Duodenal mucosa (tissue), 2 donors: ENCODE data around the gene SAE1.

Experiments
- H3K27ac ChIP-seq: one replicate; pipeline ENCODE4 v1.7.0; 2013; ENCODE audit warnings: low read depth, low read length
- H3K27me3 ChIP-seq, 2 donors: one replicate each; pipeline ENCODE4 v1.7.0; 2013; ENCODE audit warnings: low read length in 2 of 2, control low read depth in 1 of 2; ENCODE audit not compliant: insufficient read depth in 2 of 2, control insufficient read depth in 1 of 2
- H3K36me3 ChIP-seq, 2 donors: one replicate each; pipeline ENCODE4 v1.7.0; 2013; ENCODE audit warnings: low read length in 2 of 2, control low read depth in 1 of 2; ENCODE audit not compliant: insufficient read depth in 2 of 2, control insufficient read depth in 1 of 2
- H3K4me1 ChIP-seq, 2 donors: one replicate each; pipeline ENCODE4 v1.7.0; 2013; ENCODE audit warnings: low read length in 2 of 2, control low read depth in 1 of 2; ENCODE audit not compliant: insufficient read depth in 2 of 2, control insufficient read depth in 1 of 2
- H3K4me3 ChIP-seq, 2 donors: one replicate each; pipeline ENCODE4 v1.7.0; 2013; ENCODE audit warnings: low read length in 2 of 2, low read depth in 1 of 2
- H3K9ac ChIP-seq, 2 donors: one replicate each; pipeline ENCODE4 v1.7.0; 2013; ENCODE audit warnings: low read length in 2 of 2, low read depth in 1 of 2
- H3K9me3 ChIP-seq, 2 donors: one replicate each; pipeline ENCODE4 v1.7.0; 2013; ENCODE audit warnings: low read length in 2 of 2, control low read depth in 1 of 2; ENCODE audit not compliant: control insufficient read depth in 1 of 2

SAE1 gene

DNA sequence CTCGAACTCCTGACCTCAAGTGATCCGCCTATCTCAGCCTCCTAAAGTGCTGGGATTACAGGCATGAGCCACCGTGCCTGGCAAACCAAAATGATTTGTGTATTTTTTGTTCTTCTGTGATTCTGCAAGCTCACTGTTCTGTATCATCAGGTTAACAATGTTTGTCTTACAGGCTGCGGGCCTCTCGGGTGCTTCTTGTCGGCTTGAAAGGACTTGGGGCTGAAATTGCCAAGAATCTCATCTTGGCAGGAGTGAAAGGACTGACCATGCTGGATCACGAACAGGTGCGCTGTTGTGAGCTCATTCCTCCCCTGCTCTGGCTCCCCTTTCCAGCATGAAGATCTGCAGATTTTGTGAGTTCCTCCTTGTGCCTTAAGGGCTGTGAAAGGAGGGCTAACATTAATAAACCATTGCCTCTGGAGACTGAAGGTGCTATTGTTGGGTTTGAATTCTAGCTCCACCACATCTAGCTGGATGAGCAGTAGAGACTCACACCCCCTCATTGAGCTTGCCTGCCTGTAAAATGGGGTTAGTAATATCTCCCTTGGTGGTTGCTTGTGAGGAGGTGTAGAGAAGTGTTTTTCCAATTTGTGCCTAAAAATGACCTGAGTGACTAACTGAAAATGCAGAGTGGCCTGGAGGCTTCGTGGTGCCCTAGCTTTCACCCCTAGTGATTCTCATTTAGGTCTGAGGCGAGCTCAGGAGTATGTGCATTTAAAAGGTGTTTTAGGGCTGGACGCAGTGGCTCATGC lies 12.9 kb downstream of the SAE1 start:
- H3K9ac ChIP-seq: no peak overlapping the region
- H3K27me3 ChIP-seq: no peaks in the 10 kb centered on the region
- no peak overlapping the region for H3K27ac ChIP-seq
- no peaks in the 10 kb centered on the region for H3K4me1 ChIP-seq
- H3K9me3 ChIP-seq: no peaks in the 10 kb centered on the region
- H3K4me3 ChIP-seq: no peak overlapping the region
- H3K36me3 ChIP-seq: peaks cover 18 to 44% of the 10 kb centered on the region in 2 donors

DNA sequence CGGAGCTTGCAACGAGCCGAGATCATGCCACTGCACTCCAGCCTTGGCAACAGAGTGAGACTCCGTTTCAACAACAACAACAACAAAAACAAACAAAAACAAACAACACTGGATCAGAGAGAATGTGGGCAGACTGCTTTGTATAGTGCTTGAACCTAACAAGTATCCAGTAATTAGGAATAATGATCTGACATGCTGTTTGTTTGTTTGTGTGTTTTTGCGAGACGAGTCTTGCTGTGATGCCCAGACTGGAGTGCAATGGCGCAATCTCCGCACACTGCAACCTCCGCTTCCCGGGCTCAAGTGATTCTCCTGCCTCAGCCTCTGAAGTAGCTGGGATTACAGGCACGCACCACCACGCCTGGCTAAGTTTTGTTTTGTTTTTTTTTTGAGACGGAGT lies 14.0 kb downstream of the SAE1 start:
- no peak overlapping the region for H3K27ac ChIP-seq
- H3K27me3 ChIP-seq: no peaks in the 10 kb centered on the region
- H3K9ac ChIP-seq: no peak overlapping the region
- H3K4me1 ChIP-seq: no peaks in the 10 kb centered on the region
- H3K36me3 ChIP-seq: peaks cover 15 to 44% of the 10 kb centered on the region in 2 donors
- no peaks in the 10 kb centered on the region for H3K9me3 ChIP-seq
- H3K4me3 ChIP-seq: no peak overlapping the region

DNA sequence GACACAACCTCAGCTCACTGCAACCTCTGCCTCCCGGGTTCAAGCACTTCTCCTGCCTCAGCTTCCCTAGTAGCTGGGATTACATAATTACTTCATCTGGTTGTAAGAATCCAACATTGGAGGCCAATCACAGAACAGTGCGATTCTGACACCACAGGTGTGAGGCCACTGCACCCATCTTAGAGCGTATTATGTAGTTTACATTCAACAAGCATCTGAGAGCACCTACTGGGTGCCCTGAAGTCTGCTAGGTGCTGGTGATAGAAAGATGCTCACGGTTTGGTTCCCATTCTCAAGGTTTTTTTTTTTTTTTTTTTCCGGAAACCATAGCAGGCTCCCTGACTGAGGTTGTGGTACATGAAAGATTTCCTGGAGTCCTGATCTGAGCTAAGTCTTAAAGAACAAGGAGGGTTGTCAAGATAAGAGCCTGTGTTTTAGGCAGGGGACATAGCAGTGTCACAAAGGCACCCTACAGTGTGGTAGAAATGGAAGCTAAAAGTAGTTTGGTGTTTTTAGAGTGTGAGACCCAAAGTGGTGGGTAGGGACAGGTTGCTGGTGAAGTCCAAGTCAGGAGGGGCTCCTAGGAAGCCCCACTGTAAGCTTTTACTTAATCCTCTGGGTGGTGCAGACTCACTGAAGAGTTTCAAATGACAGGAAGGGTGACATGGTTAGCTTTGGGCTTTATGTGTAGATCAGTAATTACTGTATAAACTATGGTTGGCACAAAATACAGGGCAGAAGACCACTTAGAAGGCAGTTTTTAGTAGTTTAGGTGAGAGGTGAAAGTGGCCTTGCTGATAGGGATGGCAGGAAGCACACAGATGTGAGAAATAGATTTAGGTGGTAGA lies 15.2 kb downstream of the SAE1 start:
- no peaks in the 10 kb centered on the region for H3K4me1 ChIP-seq
- H3K9ac ChIP-seq: no peak overlapping the region
- no peak overlapping the region for H3K27ac ChIP-seq

DNA sequence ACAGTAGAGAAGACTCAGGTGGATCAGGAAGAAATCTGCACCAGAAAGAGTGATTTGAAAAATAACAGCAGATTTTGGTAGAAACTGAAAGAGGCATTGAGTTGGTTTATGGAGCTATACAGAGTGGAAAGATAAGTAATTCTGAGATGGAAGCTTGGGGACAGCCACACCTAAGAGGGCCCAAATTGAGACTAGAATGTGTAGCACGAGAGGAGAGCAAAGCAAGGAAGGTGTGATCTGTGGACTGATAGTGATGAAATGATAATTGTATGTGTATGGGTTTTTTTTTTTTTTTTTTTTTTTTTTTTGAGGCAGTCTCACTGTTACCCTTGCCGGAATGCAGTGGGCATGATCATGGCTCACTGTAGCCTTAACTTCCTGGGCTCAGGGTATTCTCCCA lies 16.3 kb downstream of the SAE1 start:
- Histone ChIP-seq H3K27me3 (no peaks in the 10 kb centered on the region), H3K27ac (no peak overlapping the region), H3K36me3 (peaks cover 25 to 60% of the 10 kb centered on the region in 2 donors), H3K9ac (no peak overlapping the region), H3K9me3 (no peaks in the 10 kb centered on the region), H3K4me3 (no peak overlapping the region), H3K4me1 (peaks cover 0 to 4% of the 10 kb centered on the region in 2 donors)

More for the DNA sequence above, 15.2 kb downstream of the SAE1 start:
- Histone ChIP-seq H3K36me3 (peaks cover 22 to 53% of the 10 kb centered on the region in 2 donors), H3K4me3 (no peak overlapping the region), H3K27me3 (no peaks in the 10 kb centered on the region), H3K9me3 (no peaks in the 10 kb centered on the region)

DNA sequence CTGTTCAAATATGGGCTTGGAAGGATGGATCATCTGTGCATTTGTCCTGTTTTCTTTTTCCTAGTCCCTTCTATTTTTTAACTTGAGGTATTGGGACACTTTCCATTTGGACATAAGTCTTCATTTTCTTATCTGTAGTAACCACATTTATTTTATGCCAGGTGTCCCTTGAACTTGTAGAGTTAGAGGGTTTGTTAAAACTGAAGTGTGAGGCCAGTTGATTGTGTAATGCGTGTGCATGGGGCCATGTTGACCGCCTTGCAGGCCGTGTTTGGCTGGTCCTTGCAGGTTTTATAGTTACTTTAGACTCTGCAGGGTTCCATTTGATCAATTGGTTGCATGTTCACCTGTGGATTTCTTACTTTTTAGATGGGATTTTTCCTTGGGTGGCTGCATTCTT lies 21.0 kb downstream of the SAE1 start:
- no peaks in the 10 kb centered on the region for H3K27me3 ChIP-seq
- H3K9ac ChIP-seq: no peak overlapping the region
- H3K4me3 ChIP-seq: no peak overlapping the region
- H3K4me1 ChIP-seq: peaks cover 3 to 11% of the 10 kb centered on the region in 2 donors
- H3K27ac ChIP-seq: no peak overlapping the region
- peaks cover 25 to 44% of the 10 kb centered on the region in 2 donors for H3K36me3 ChIP-seq
- no peaks in the 10 kb centered on the region for H3K9me3 ChIP-seq

DNA sequence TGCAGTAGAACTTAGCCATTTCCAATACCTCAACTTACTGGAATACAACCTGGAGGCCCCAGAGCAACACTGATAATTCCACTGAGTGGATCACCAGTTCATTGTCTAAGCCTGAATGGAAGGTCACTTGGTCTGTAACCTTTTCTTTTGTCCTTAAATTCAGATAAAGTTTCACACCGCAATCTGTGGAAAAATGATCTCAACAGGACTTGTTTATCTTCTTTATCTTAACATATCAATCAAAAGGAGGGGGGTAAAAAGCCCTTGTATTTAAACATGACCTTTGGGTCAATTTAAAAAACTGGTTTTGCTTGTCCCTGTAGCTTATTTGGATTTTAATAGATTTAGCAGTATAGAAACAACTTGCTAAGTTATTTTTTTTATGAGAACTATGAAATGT lies 21.6 kb downstream of the SAE1 start:
- Histone ChIP-seq H3K27me3 (no peaks in the 10 kb centered on the region), H3K9ac (no peak overlapping the region), H3K4me3 (no peak overlapping the region), H3K27ac (no peak overlapping the region), H3K36me3 (peaks cover 25 to 41% of the 10 kb centered on the region in 2 donors), H3K9me3 (no peaks in the 10 kb centered on the region), H3K4me1 (peaks cover 8 to 16% of the 10 kb centered on the region in 2 donors)

DNA sequence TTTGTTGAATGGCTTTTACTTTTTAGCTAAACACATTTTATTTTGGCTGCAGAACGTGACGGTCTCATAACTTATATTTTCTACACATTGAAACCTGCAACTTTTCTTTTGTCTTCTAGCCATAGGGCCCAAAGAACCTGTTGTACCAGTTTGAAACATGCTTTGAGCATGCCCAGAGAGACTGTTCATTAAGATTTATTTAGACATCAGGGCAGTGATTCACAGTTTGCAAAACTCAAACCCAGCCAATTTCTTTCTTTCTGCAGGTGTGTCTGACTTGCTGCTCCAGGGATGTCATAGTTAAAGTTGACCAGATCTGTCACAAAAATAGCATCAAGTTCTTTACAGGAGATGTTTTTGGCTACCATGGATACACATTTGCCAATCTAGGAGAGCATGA lies 22.0 kb downstream of the SAE1 start:
- H3K9me3 ChIP-seq: no peaks in the 10 kb centered on the region
- no peak overlapping the region for H3K4me3 ChIP-seq
- H3K27ac ChIP-seq: no peak overlapping the region
- peaks cover 13 to 21% of the 10 kb centered on the region in 2 donors for H3K4me1 ChIP-seq
- no peak overlapping the region for H3K9ac ChIP-seq
- no peaks in the 10 kb centered on the region for H3K27me3 ChIP-seq
- H3K36me3 ChIP-seq: peaks cover 25 to 41% of the 10 kb centered on the region in 2 donors

DNA sequence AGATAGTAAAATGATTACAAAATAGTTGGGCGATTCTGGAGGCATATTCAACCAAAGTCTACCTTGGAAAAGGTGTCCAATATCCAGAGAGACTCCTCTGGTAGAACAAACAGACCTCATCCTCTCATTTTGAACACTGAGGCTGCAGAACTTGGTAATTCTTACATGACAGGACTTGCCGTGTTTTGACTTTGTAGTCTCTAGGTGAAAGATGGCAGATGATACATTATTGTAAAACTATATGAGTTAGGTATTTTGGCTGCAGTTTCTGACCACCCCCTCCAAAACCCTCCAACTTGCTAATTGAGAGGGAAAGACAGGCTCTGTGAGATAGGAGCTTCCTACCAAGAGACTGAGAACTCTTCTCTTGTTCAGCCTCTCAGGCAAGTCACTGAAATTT lies 22.6 kb downstream of the SAE1 start:
- Histone ChIP-seq H3K4me1 (peaks cover 19 to 27% of the 10 kb centered on the region in 2 donors), H3K36me3 (peaks cover 23 to 38% of the 10 kb centered on the region in 2 donors), H3K9me3 (no peaks in the 10 kb centered on the region), H3K9ac (no peak overlapping the region), H3K27me3 (no peaks in the 10 kb centered on the region), H3K4me3 (no peak overlapping the region), H3K27ac (no peak overlapping the region)

DNA sequence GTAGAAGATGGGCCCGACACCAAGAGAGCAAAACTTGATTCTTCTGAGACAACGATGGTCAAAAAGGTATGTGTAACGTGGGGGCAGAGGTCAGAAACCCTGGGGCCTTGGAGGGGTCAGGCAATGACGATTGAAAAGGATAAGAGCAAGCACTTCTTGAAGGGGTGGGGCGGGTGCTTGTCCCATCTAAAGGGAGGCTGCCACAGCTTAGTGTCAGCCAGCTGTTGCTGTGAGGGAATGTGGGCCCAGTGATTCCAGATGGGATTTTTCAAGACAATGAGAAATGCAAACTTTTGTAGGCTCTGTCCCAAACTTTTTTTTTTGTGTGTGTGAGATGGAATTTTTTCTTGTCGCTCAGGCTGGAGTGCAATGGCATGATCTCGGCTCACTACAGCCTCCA lies 24.5 kb downstream of the SAE1 start:
- no peak overlapping the region for H3K9ac ChIP-seq
- H3K4me1 ChIP-seq: peaks cover 25 to 32% of the 10 kb centered on the region in 2 donors
- no peak overlapping the region for H3K27ac ChIP-seq
- H3K9me3 ChIP-seq: no peaks in the 10 kb centered on the region
- H3K4me3 ChIP-seq: no peak overlapping the region
- H3K36me3 ChIP-seq: peaks cover 22 to 46% of the 10 kb centered on the region in 2 donors
- H3K27me3 ChIP-seq: no peaks in the 10 kb centered on the region

DNA sequence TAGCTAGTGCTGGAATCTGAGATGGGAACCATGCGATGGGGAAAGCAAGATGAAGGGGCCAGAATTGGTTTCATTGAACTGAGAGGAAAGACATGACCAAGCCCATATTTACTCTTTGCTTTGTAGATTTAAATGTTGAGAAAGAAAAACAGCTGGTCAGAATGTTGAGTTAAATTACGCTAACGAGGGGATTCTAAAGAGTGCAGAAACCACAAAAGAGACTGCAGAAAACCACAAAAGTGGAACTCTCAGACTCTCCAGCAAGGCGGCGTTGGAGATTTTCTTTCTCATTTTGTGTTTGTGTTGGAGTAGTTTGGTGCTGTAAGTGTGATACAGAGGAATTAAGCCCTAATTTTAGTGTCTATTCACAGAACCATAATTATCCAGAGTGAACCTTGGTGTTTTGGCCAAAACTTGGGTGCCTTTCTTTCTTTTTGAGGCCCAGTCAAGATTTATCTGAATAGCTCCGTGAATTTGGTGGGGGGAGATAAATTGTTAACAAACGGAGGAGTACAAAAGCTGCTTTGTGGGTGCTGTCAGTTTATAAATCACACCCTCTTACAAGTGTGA lies 26.3 kb downstream of the SAE1 start:
- H3K9ac ChIP-seq: peak overlapping the region in 1 of 2 donors; percentile 2
- peaks cover 25 to 28% of the 10 kb centered on the region in 2 donors for H3K4me1 ChIP-seq
- H3K9me3 ChIP-seq: no peaks in the 10 kb centered on the region
- H3K4me3 ChIP-seq: peak overlapping the region in 1 of 2 donors; percentile 31
- H3K36me3 ChIP-seq: peaks cover 12 to 38% of the 10 kb centered on the region in 2 donors
- H3K27me3 ChIP-seq: no peaks in the 10 kb centered on the region
- peak overlapping the region; percentile 34 for H3K27ac ChIP-seq
